GM23338 (cell line): ENCODE results near the gene PRDM1. TPM values are rescaled to one million over a fixed set of nuclear protein-coding genes. Genes with fewer than 3 reads are reported as not detected.
A peak's percentile ranks its signal among the peaks of the same experiment; 100 is the strongest.

Source experiments
- ATAC-seq: fragments of 200-7000 bp; cut with Tn5 transposase; 3 replicates; pipeline ENCODE4 v1.9.1; 2020
- DNase-seq: peaks from one replicate; pipeline ENCODE4 v3.0.0-alpha.2; 2015; ENCODE audit warnings: low spot score
- H2AFZ ChIP-seq: fragments of 200-600 bp; sonication (generic); 2 replicates; pipeline ENCODE4 v1.8.0; 2016; ENCODE audit warnings: antibody characterized with exemption, mild to moderate bottlenecking, moderate library complexity
- H3F3A ChIP-seq: fragments of 200-600 bp; sonication (generic); replicated peaks from 2 replicates; pipeline ENCODE4 v1.8.0; 2017; ENCODE audit warnings: antibody characterized with exemption, mixed run types, low read depth
- H3K27ac ChIP-seq: fragments of 200-600 bp; sonication (generic); 2 replicates; pipeline ENCODE4 v1.6.1; 2016; ENCODE audit warnings: low read depth
- H3K27me3 ChIP-seq: fragments of 200-600 bp; sonication (generic); 2 replicates; pipeline ENCODE4 v1.8.0; 2016; ENCODE audit warnings: mild to moderate bottlenecking, mixed run types, moderate library complexity; ENCODE audit not compliant: insufficient read depth
- H3K36me3 ChIP-seq: fragments of 200-600 bp; sonication (generic); 2 replicates; pipeline ENCODE4 v1.8.0; 2016; ENCODE audit warnings: mild to moderate bottlenecking; ENCODE audit not compliant: insufficient read depth
- H3K4me1 ChIP-seq: fragments of 200-600 bp; sonication (generic); 2 replicates; pipeline ENCODE4 v1.8.0; 2016; ENCODE audit warnings: mild to moderate bottlenecking, moderate library complexity; ENCODE audit not compliant: insufficient read depth
- H3K4me2 ChIP-seq: fragments of 200-600 bp; sonication (generic); 2 replicates; pipeline ENCODE4 v1.7.1; 2017; ENCODE audit warnings: mixed run types
- H3K4me3 ChIP-seq: fragments of 200-600 bp; sonication (generic); 2 replicates; pipeline ENCODE4 v1.6.1; 2016; ENCODE audit warnings: mixed run types
- H3K79me2 ChIP-seq: fragments of 200-600 bp; sonication (generic); replicated peaks from 2 replicates; pipeline ENCODE4 v1.8.0; 2017; ENCODE audit warnings: mild to moderate bottlenecking; ENCODE audit not compliant: insufficient read depth
- H3K9me2 ChIP-seq: fragments of 200-600 bp; sonication (generic); 2 replicates; pipeline ENCODE4 v1.8.0; 2017; ENCODE audit not compliant: insufficient read depth
- H4K20me1 ChIP-seq: fragments of 200-600 bp; sonication (generic); replicated peaks from 2 replicates; pipeline ENCODE4 v1.8.0; 2017; ENCODE audit warnings: mild to moderate bottlenecking; ENCODE audit not compliant: insufficient read depth
- H3K27ac Mint-ChIP-seq: 2 replicates; pipeline ENCODE4 v1.8.0; 2020; ENCODE audit warnings: inconsistent platforms, mild to moderate bottlenecking, moderate library complexity, mixed read lengths
- H3K27me3 Mint-ChIP-seq: 3 replicates; pipeline ENCODE4 v1.8.0; 2022; ENCODE audit warnings: low read depth, mild to moderate bottlenecking, moderate library complexity, mixed read lengths, inconsistent platforms; ENCODE audit not compliant: insufficient read depth, poor library complexity
- H3K36me3 Mint-ChIP-seq: 3 replicates; pipeline ENCODE4 v1.8.0; 2021; ENCODE audit warnings: low read depth, mild to moderate bottlenecking, inconsistent platforms, moderate library complexity, mixed read lengths
- H3K4me1 Mint-ChIP-seq: 3 replicates; pipeline ENCODE4 v1.8.0; 2020; ENCODE audit warnings: mild to moderate bottlenecking, inconsistent platforms, mixed read lengths
- H3K4me3 Mint-ChIP-seq: 3 replicates; pipeline ENCODE4 v1.8.0; 2021; ENCODE audit warnings: moderate library complexity, mild to moderate bottlenecking, inconsistent platforms, mixed read lengths
- H3K9me3 Mint-ChIP-seq: 3 replicates; pipeline ENCODE4 v1.8.0; 2020; ENCODE audit warnings: moderate library complexity, mild to moderate bottlenecking, inconsistent platforms, mixed read lengths
- CREB1 ChIP-seq: fragments of 250-450 bp; sonication (Bioruptor Pico); IDR thresholded peaks from 2 replicates; pipeline ENCODE4 v1.5.0; 2020; ENCODE audit warnings: low read depth, mild to moderate bottlenecking, moderate library complexity
- ETS1 ChIP-seq: IDR thresholded peaks from 2 replicates; pipeline ENCODE4 v1.6.1; 2016; ENCODE audit warnings: antibody characterized with exemption
- EZH2 ChIP-seq: fragments of 200-600 bp; sonication (generic); IDR thresholded peaks from one replicate; pipeline ENCODE4 v1.8.0; 2017; ENCODE audit warnings: antibody characterized with exemption, mild to moderate bottlenecking, low read depth; ENCODE audit not compliant: unreplicated experiment
- EZH2phosphoT487 ChIP-seq: fragments of 200-600 bp; sonication (generic); IDR thresholded peaks from one replicate; pipeline ENCODE4 v1.8.1; 2018; ENCODE audit warnings: antibody characterized with exemption; ENCODE audit not compliant: unreplicated experiment
- JUNB ChIP-seq: IDR thresholded peaks from one replicate; pipeline ENCODE4 v1.6.1; 2016; ENCODE audit warnings: antibody characterized with exemption; ENCODE audit not compliant: unreplicated experiment
- NANOG ChIP-seq: IDR thresholded peaks from 2 replicates; pipeline ENCODE4 v1.6.1; 2016; ENCODE audit warnings: antibody characterized with exemption, borderline replicate concordance
- POLR2AphosphoS5 ChIP-seq: IDR thresholded peaks from 2 replicates; pipeline ENCODE4 v1.6.1; 2016; ENCODE audit warnings: antibody characterized with exemption, low read depth
- REST ChIP-seq: IDR thresholded peaks from one replicate; pipeline ENCODE4 v1.6.1; 2018; ENCODE audit warnings: antibody characterized with exemption; ENCODE audit not compliant: unreplicated experiment
- STAT1 ChIP-seq: IDR thresholded peaks from one replicate; pipeline ENCODE4 v1.6.1; 2016; ENCODE audit warnings: antibody characterized with exemption; ENCODE audit not compliant: unreplicated experiment
- ZNF114 ChIP-seq: fragments of 250-450 bp; sonication (Bioruptor Pico); IDR thresholded peaks from 2 replicates; pipeline ENCODE4 v1.5.0; 2020; ENCODE audit warnings: mild to moderate bottlenecking, moderate library complexity
- ZNF331 ChIP-seq: fragments of 250-450 bp; sonication (Bioruptor Pico); IDR thresholded peaks from 2 replicates; pipeline ENCODE4 v1.5.0; 2020; ENCODE audit warnings: low read depth, mild to moderate bottlenecking, moderate library complexity
- ZNF462 ChIP-seq: fragments of 250-450 bp; sonication (Bioruptor Pico); IDR thresholded peaks from 2 replicates; pipeline ENCODE4 v1.5.0; 2020; ENCODE audit warnings: mild to moderate bottlenecking, moderate library complexity
- polyA plus RNA-seq: library from polyadenylated mRNA; unstranded; fragments of >200 nt; fragmentation: Nextera tagmentation; extraction: Ambion mirVana; gene quantifications from 2 replicates; pipeline ENCODE4 v1.2.1, GENCODE V29; 2016
- total RNA-seq: library from RNA; depleted of rRNA; stranded (reverse); fragments of >200 nt; shearing (Covaris generic); gene quantifications from 2 replicates; pipeline ENCODE4 v1.2.3, GENCODE V29; 2014

The PRDM1 gene
- total and polyA plus RNA-seq, 2 experiments from 2014 or later: 0.65 to 0.73 TPM

- Histone ChIP-seq H4K20me1 (no peaks in the 10 kb centered on the region), H3K27me3 (no peaks in the 10 kb centered on the region), H3K79me2 (no peaks in the 10 kb centered on the region), H3K9me2 (no peaks in the 10 kb centered on the region), H3K4me1 (no peaks in the 10 kb centered on the region), H3F3A (no peaks in the 10 kb centered on the region), H3K36me3 (no peaks in the 10 kb centered on the region), H3K27ac (no peak overlapping the region), H3K4me2 (no peak overlapping the region), H3K4me3 (no peak overlapping the region), H2AFZ (no peak overlapping the region)
- Mint-ChIP-seq H3K9me3 (no peaks in the 10 kb centered on the region), H3K27ac (no peak overlapping the region), H3K27me3 (no peaks in the 10 kb centered on the region), H3K4me3 (no peak overlapping the region), H3K4me1 (peaks cover 3% of the 10 kb centered on the region), H3K36me3 (no peaks in the 10 kb centered on the region)
- DNase-seq (no peak), ATAC-seq (no peak)
- no peak for TF ChIP-seq EZH2
Measured at GRCh38 chr6:106136845-106137244, 50.7 kb downstream of the PRDM1 start.

GRCh38 chr6:106138151-106138550 lies 52.0 kb downstream of the PRDM1 start:
- Mint-ChIP-seq H3K9me3 (no peaks in the 10 kb centered on the region), H3K4me3 (no peak overlapping the region), H3K27me3 (no peaks in the 10 kb centered on the region), H3K27ac (no peak overlapping the region), H3K4me1 (peaks cover 14% of the 10 kb centered on the region), H3K36me3 (no peaks in the 10 kb centered on the region)
- H3F3A ChIP-seq: no peaks in the 10 kb centered on the region
- no peak for DNase-seq
- H3K9me2 ChIP-seq: no peaks in the 10 kb centered on the region
- no peaks in the 10 kb centered on the region for H3K36me3 ChIP-seq
- no peak for ATAC-seq
- H4K20me1 ChIP-seq: no peaks in the 10 kb centered on the region
- no peaks in the 10 kb centered on the region for H3K4me1 ChIP-seq
- no peaks in the 10 kb centered on the region for H3K79me2 ChIP-seq
- peak overlapping the region; percentile 56; the same call in 1 of the 2 replicates for H2AFZ ChIP-seq
- H3K4me2 ChIP-seq: no peak overlapping the region
- no peak overlapping the region for H3K4me3 ChIP-seq
- no peak overlapping the region for H3K27ac ChIP-seq
- H3K27me3 ChIP-seq: no peaks in the 10 kb centered on the region
- TF ChIP-seq ZNF462 (CRISPR knock-in tag): no peak
- no peak for TF ChIP-seq NANOG
- TF ChIP-seq ZNF114 (CRISPR knock-in tag): no peak
- TF ChIP-seq STAT1: no peak
- TF ChIP-seq CREB1: no peak
- no peak for TF ChIP-seq EZH2phosphoT487
- no peak for TF ChIP-seq EZH2
- no peak for TF ChIP-seq ETS1
- TF ChIP-seq JUNB: no peak
- TF ChIP-seq REST: no peak
- no peak for TF ChIP-seq POLR2AphosphoS5
- TF ChIP-seq ZNF331: no peak
